ENCODE measurements around the gene BTG1. TPM values are rescaled to one million over a fixed set of nuclear protein-coding genes. Genes with fewer than 3 reads are reported as not detected.

Gene BTG1
- total and polyA plus RNA-seq, 2 of the 8 experiments (the other 6 are each of a cell fraction or from before 2014, with no cell fraction given): 17.1 to 32.7 TPM

DNA sequence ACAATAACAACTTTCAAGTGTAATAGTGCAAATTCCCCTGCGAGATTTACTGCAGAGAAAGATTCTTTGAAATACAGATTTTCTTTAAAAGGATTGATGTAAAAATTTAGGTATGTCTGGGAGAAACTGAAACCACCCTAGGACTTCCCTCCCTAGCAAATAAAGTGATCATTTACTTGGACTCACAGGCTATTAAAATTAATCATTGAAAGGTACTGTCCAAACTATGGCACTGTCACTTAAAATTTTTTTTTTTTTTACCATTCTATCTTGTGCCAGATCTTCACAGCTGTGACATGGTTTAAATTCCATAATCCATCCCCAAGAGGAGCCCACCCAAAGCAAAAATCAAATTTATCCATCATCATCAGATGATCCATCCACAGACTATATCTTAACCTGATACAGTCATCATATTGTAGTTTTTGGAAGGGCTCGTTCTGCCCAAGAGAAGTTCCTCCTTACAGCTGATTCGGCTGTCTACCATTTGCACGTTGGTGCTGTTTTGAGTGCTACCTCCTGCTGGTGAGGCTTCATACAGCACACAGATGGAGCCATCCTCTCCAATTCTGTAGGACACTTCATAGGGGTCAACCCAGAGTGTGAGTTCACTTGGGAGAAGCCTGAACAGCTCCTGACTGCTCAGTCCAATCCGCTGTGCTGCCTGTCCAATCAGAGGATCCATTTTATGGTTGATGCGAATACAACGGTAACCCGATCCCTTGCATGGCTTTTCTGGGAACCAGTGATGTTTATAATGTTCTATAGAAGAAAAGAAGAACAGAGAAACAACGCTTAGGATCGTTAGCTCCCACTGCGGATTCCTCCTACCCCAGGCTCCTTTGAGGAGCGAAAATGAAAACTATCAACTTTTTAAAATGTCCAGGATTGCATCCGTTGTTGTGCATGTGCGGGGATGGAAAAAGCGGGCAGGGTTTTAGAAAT is 1.7 kb downstream of the BTG1 start (continued):
- no peak for TF ChIP-seq TEAD4 (IDR thresholded peaks at IDR 0.05; ENCODE audit: low read depth, low read length)
